ENCODE data around the gene MAPRE3. TPM values are rescaled to one million over a fixed set of nuclear protein-coding genes. Genes with fewer than 3 reads are reported as not detected.

Gene MAPRE3
- total RNA-seq, 2 experiments from 2014 or later = 1.6 to 1.7 TPM

DNA sequence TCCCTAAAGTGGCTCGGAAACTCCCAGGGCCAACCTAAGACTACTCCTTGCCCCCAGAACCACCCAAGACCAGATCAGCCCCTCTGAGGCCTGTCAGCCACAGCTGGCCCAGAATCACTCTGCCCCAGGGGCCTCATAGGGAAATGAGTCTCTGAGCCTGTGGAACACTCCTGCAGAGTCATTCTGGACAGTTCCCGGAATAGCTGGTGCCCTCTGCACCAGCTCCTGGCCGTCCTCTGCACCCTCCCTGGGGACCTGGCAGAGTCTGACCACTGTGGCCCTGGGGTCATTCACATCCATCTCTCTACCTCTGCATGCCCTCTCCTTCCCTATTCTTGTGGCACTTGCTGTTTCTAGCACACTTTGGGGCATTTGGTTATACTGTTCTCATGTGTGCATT is 47.7 kb downstream of the MAPRE3 start:
- Mint-ChIP-seq H3K4me1 (ENCODE audit: low read depth) (peaks cover 2% of the 10 kb centered on the region), H3K9me3 (no peaks in the 10 kb centered on the region)
- POLR2A ChIA-PET = interaction anchor here (0.6 kb wide), 1 partner anchor 12 kb away, joined by 3 read pairs; no protein-coding TSS in a partner anchor

GRCh38 chr2:27019459-27019858 is 49.0 kb downstream of the MAPRE3 start:
- H3K9me3 Mint-ChIP-seq = no peaks in the 10 kb centered on the region
- intact Hi-C loops (cut with micrococcal nuclease) = loop anchor here (5.0 to 10.0 kb wide), 2 partner anchors 37 to 175 kb away; partner anchors contain the start of gene DPYSL5
- no peak overlapping the region for H3K27ac Mint-ChIP-seq
- H3K4me1 Mint-ChIP-seq (ENCODE audit: low read depth) = peaks cover 2% of the 10 kb centered on the region
- ChIA-PET CTCF (interaction anchor here (1.2 to 6.9 kb wide), 2 partner anchors 16 to 58 kb away, joined by 3 to 183 read pairs; no protein-coding TSS in a partner anchor), POLR2A (no interaction called here)
- no peaks in the 10 kb centered on the region for H3K27me3 Mint-ChIP-seq
- no peak overlapping the region for H3K4me3 Mint-ChIP-seq
- ATAC-seq (no peak), DNase-seq (no peak)
- TF ChIP-seq CTCF (IDR thresholded peaks at IDR 0.05) = no peak
- no peaks in the 10 kb centered on the region for H3K36me3 Mint-ChIP-seq (ENCODE audit: low read depth)

More for the DNA sequence above, 47.7 kb downstream of the MAPRE3 start:
- intact Hi-C loops (cut with micrococcal nuclease) = loop anchor here (5.0 to 10.0 kb wide), 2 partner anchors 36 to 173 kb away; partner anchors contain the start of gene DPYSL5
- DNase-seq (no peak), ATAC-seq (no peak)
- Mint-ChIP-seq H3K4me3 (no peak overlapping the region), H3K27me3 (no peaks in the 10 kb centered on the region), H3K27ac (no peak overlapping the region), H3K36me3 (ENCODE audit: low read depth) (no peaks in the 10 kb centered on the region)
- no peak for TF ChIP-seq CTCF (IDR thresholded peaks at IDR 0.05)
- CTCF ChIA-PET = interaction anchor here (0.8 to 6.9 kb wide), 10 partner anchors 17 to 172 kb away, joined by 3 to 183 read pairs (median 9); partner anchors contain the start of genes DPYSL5 and MAPRE3

GRCh38 chr2:27019931-27020855 is 49.8 kb downstream of the MAPRE3 start:
- intact Hi-C loops (cut with micrococcal nuclease) = loop anchor here (5.0 to 10.0 kb wide), 2 partner anchors 38 to 175 kb away; partner anchors contain the start of gene DPYSL5
- Mint-ChIP-seq H3K27ac (no peak overlapping the region), H3K36me3 (ENCODE audit: low read depth) (no peaks in the 10 kb centered on the region), H3K27me3 (no peaks in the 10 kb centered on the region), H3K4me1 (ENCODE audit: low read depth) (peaks cover 2% of the 10 kb centered on the region), H3K4me3 (no peak overlapping the region), H3K9me3 (no peaks in the 10 kb centered on the region)
- ATAC-seq (no peak), DNase-seq (no peak)
- CTCF ChIA-PET = interaction anchor here (6.9 kb wide), 1 partner anchor 59 kb away, joined by 183 read pairs; no protein-coding TSS in a partner anchor
- POLR2A ChIA-PET = no interaction called here
- TF ChIP-seq CTCF (IDR thresholded peaks at IDR 0.05) = no peak

DNA sequence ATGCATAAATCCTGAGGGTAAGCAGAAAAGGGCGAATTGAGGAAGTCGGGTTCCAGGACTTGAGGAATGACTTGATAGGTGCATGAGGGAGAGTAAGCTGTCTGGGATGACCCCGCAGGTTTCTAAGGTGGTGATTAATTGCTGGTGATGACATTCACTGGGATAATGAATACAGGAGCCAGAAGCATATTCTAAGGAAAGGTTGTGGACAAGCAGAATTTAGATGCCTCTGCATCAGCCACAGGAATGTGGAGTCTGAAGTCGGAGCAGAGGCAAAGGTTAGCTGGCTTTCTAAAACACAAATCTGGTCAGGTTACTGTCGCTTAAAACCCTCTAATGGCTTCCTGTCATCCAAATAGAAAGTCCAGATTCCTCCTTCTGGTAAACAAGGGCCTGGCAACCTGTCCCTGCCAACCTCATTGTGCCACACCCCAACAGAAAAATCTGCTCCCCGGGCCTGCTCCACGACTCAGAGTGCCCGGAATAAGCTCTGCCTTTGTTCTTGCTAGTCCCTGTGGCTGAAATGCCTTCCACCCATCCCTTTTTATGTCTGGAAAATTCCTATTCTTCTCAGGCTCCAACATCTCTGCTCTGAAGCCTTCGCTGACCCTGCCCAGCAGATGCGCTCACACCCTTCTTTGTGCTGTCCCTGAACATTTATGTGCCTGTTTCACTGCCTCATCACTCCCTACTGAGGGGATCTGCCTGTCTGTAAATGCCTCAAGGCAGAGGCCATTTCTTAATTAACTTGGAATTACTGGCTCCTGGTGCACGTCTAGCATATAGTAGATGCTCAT is 51.0 kb downstream of the MAPRE3 start:
- intact Hi-C loops (cut with micrococcal nuclease) = no loop called here
- H3K4me1 Mint-ChIP-seq (ENCODE audit: low read depth) = no peaks in the 10 kb centered on the region
- no peaks in the 10 kb centered on the region for H3K27me3 Mint-ChIP-seq
- TF ChIP-seq CTCF (IDR thresholded peaks at IDR 0.05) = no peak
- ChIA-PET CTCF (interaction anchor here (0.7 to 1.4 kb wide), 3 partner anchors 27 to 60 kb away, joined by 3 read pairs; no protein-coding TSS in a partner anchor), POLR2A (no interaction called here)
- no peaks in the 10 kb centered on the region for H3K36me3 Mint-ChIP-seq (ENCODE audit: low read depth)
- no peak overlapping the region for H3K4me3 Mint-ChIP-seq
- no peaks in the 10 kb centered on the region for H3K9me3 Mint-ChIP-seq
- H3K27ac Mint-ChIP-seq = no peak overlapping the region
- DNase-seq (no peak), ATAC-seq (no peak)

Data from activated CD8-positive, alpha-beta T cell treated with anti-CD3 and anti-CD28 coated beads for 36 hours (primary cell).